Kidney (tissue), 14 donors: ENCODE measurements around the gene CKB. TPM values are rescaled to one million over a fixed set of nuclear protein-coding genes. Genes with fewer than 3 reads are reported as not detected.

Experiments used
- DNase-seq, 5 donors: peaks; one replicate each; pipeline ENCODE4 v3.0.0-alpha.2; 2013 to 2020
- FAIRE-seq: peaks from 2 replicates; lab custom pipeline; 2012; peaks lifted over from hg19 to GRCh38; lab: Jason Lieb, UNC
- H3K27ac ChIP-seq, 2 donors: one replicate each; pipeline ENCODE4 v1.7.0; 2013; ENCODE audit warnings: low read depth in 2 of 2, low read length in 2 of 2, inconsistent platforms in 1 of 2
- H3K27me3 ChIP-seq: one replicate; pipeline ENCODE4 v1.7.1; 2013; ENCODE audit warnings: low read length, inconsistent platforms; ENCODE audit not compliant: control insufficient read depth, insufficient read depth
- H3K36me3 ChIP-seq, 3 donors: one replicate each; pipeline versions ENCODE4 v1.7.0 to v1.7.1; 2013; ENCODE audit warnings: low read length in 3 of 3, control low read depth in 1 of 3, inconsistent platforms in 1 of 3; ENCODE audit not compliant: insufficient read depth in 3 of 3, control insufficient read depth in 2 of 3
- H3K4me1 ChIP-seq, 3 donors: one replicate each; pipeline versions ENCODE4 v1.7.0 to v1.7.1; 2013; ENCODE audit warnings: low read length in 3 of 3, inconsistent platforms in 1 of 3, low read depth in 1 of 3; ENCODE audit not compliant: control insufficient read depth in 2 of 3, insufficient read depth in 2 of 3
- H3K4me3 ChIP-seq, 3 donors: one replicate each; pipeline versions ENCODE4 v1.7.0 to v1.8.1; 2013; ENCODE audit warnings: low read length in 3 of 3, control low read depth in 1 of 3, inconsistent platforms in 1 of 3
- H3K9ac ChIP-seq, 3 donors: one replicate each; pipeline versions ENCODE4 v1.7.0 to v1.7.1; 2013; ENCODE audit warnings: low read length in 3 of 3, control low read depth in 1 of 3, inconsistent platforms in 1 of 3
- H3K9me3 ChIP-seq, 3 donors: one replicate each; pipeline versions ENCODE4 v1.7.0 to v1.7.1; 2013; ENCODE audit warnings: low read length in 3 of 3, control low read depth in 1 of 3, inconsistent platforms in 1 of 3; ENCODE audit not compliant: control insufficient read depth in 2 of 3, insufficient read depth in 1 of 3
- intact Hi-C: fragments of 100-400 bp; cut with DNase I; formaldehyde crosslinking; loops from one replicate; pipeline ENCODE4 v1.11.1; 2022
- polyA plus RNA-seq: library from polyadenylated mRNA; stranded (reverse); fragments of 350-450 nt; fragmentation: Illumina TruSeq; extraction: RNeasy Lipid Tissue Mini Kit (QIAGEN cat#74804); gene quantifications from one replicate; pipeline ENCODE4 v1.2.3, GENCODE V29; 2014; ENCODE audit warnings: low read depth, low replicate concordance; ENCODE audit not compliant: insufficient read depth
- total RNA-seq: library from RNA; stranded (reverse); fragmentation: NEBNext Ultra II Directional; extraction: Animal tissue kit (Norgen Biotek cat#: 25700); gene quantifications from one replicate; pipeline ENCODE4 v1.2.1, GENCODE V29; 2021
- TF ChIP-seq, protein P1 (sequence below): IDR thresholded peaks from 3 replicates; pipeline ENCODE4 v1.5.1; 2012; ENCODE audit warnings: mild to moderate bottlenecking, moderate library complexity, borderline replicate concordance; ENCODE audit not compliant: insufficient read depth; ENCODE audit errors: extremely low read depth
- donor health status: control.
- donor health status: control.
- donor health status: control.
- donor health status: control.
- donor health status: control.
- donor health status: DM: yes; HTN: yes; CAD: no.
- donor health status: Normal renal cell carcinoma (clear cell type).

The CKB gene
- total and polyA plus RNA-seq, 2 donors from 2014 or later, result 539 to 916 TPM

DNA sequence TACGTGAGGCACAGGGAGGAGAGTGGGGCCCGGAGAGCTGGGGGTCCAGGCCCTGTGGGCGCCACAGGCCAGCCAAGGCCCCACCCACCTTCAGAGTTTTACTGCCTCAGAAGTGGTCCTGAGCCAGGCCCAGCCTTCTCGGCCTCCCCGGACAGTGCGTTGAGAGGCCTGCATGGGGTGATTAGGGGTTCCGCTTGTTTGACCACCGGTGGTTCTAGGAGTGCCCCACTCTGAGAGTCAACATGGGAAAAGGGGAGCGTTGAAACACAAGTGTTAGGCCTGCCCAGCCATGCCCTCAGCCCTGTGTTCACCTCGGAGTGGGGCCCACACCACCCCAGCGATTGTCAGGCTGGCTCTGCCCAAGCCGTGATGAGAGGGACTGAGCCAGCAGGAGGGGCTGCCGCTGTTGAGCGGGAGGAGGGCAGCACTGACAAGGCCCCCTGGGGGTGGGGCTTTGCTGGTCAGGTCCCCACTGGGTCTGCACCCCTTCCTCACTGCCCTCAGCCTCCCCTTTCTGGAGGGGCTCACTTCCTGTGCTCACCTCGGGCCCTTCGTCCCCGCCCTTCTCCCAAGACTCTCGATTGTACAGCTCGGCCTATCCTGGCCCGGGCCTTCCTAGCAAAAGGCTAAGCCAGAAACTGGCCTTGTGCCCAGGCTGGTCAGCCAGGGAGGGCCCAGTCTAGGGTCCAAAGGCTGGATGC lies 4.8 kb downstream of the CKB start:
- Histone ChIP-seq H3K4me3 (no peak overlapping the region), H3K9me3 (no peaks in the 10 kb centered on the region), H3K4me1 (peaks cover 2 to 30% (median 18%) of the 10 kb centered on the region in 3 donors), H3K9ac (peak overlapping the region in 2 of 3 donors; percentile 41 to 51), H3K27ac (peak overlapping the region in 1 of 2 donors; percentile 80), H3K36me3 (no peaks in the 10 kb centered on the region), H3K27me3 (no peaks in the 10 kb centered on the region)
- TF ChIP-seq, protein P1, sequence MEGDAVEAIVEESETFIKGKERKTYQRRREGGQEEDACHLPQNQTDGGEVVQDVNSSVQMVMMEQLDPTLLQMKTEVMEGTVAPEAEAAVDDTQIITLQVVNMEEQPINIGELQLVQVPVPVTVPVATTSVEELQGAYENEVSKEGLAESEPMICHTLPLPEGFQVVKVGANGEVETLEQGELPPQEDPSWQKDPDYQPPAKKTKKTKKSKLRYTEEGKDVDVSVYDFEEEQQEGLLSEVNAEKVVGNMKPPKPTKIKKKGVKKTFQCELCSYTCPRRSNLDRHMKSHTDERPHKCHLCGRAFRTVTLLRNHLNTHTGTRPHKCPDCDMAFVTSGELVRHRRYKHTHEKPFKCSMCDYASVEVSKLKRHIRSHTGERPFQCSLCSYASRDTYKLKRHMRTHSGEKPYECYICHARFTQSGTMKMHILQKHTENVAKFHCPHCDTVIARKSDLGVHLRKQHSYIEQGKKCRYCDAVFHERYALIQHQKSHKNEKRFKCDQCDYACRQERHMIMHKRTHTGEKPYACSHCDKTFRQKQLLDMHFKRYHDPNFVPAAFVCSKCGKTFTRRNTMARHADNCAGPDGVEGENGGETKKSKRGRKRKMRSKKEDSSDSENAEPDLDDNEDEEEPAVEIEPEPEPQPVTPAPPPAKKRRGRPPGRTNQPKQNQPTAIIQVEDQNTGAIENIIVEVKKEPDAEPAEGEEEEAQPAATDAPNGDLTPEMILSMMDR, result no peak
- no peak for FAIRE-seq
- peak in 2 of 5 donors; percentile 78 to 83 for DNase-seq
- intact Hi-C loops, result no loop called here

GRCh38 chr14:103517174-103517566 lies 5.5 kb downstream of the CKB start:
- no peaks in the 10 kb centered on the region for H3K9me3 ChIP-seq
- H3K4me1 ChIP-seq, result peaks cover 2 to 36% (median 24%) of the 10 kb centered on the region in 3 donors
- H3K9ac ChIP-seq, result no peak overlapping the region
- no peak overlapping the region for H3K4me3 ChIP-seq
- TF ChIP-seq, protein P1, result no peak
- DNase-seq (peak in 1 of 5 donors; percentile 41), FAIRE-seq (no peak)
- intact Hi-C loops, result no loop called here
- no peak overlapping the region for H3K27ac ChIP-seq
- H3K36me3 ChIP-seq, result no peaks in the 10 kb centered on the region
- no peaks in the 10 kb centered on the region for H3K27me3 ChIP-seq

DNA sequence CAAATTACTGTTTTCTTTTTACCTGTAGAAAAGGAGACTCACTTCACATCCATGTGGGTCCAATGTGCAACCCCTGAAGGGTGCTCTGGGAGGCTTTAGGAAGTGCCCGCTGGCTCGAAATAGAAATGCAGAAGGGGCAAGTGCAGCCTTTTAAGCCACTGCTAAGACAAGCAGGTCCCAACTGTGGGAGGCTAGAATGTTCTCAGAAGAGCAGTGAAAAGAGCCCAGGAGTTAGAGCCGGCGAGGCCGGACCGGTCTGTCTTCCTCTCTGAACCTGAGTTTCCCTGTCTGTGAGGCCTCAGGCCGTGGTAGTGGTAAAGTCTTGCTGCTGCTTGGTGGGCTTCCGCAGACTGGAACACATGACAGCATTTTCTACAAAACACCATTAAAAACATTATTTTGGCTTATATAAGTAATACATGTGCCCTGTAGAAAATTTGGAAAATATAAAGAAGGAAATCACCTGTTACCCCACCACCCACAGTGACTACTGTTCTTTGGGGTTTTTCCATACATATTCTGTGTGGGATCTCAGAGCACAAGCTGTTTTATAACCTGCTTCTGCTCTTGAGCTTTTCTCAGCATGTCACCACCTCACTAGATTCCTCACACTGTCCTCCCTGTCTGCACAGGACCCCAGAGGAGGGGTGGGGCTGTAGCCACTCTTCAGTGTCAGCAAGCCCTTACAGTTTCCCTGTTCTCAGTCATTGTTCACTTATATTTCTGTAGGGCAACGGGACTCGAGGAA lies 6.0 kb downstream of the CKB start:
- intact Hi-C loops, result no loop called here
- no peak overlapping the region for H3K27ac ChIP-seq
- H3K36me3 ChIP-seq, result no peaks in the 10 kb centered on the region
- no peaks in the 10 kb centered on the region for H3K27me3 ChIP-seq
- H3K4me3 ChIP-seq, result no peak overlapping the region
- DNase-seq, result peak in 1 of 5 donors; percentile 35
- TF ChIP-seq, protein P1, result no peak
- FAIRE-seq, result no peak
- H3K9me3 ChIP-seq, result no peaks in the 10 kb centered on the region
- no peak overlapping the region for H3K9ac ChIP-seq
- H3K4me1 ChIP-seq, result peaks cover 2 to 36% (median 24%) of the 10 kb centered on the region in 3 donors
